Gastroesophageal sphincter (tissue), 4 donors: ENCODE measurements around the gene ZNRF3. TPM values are rescaled to one million over a fixed set of nuclear protein-coding genes. Genes with fewer than 3 reads are reported as not detected.

Experiments
- ATAC-seq: fragments of 150-250 bp; one replicate; pipeline ENCODE4 v1.9.1; 2016; ENCODE audit warnings: mild to moderate bottlenecking, moderate library complexity
- H3K27ac ChIP-seq, 4 donors: fragments of 200-600 bp; sonication (generic) in 3 of 4; 1 replicate in 3 of 4; 2 replicates in 1 of 4; pipeline ENCODE4 v1.5.1; 2016 to 2019
- H3K27me3 ChIP-seq: fragments of 200-600 bp; sonication (generic); one replicate; pipeline ENCODE4 v1.5.1; 2019
- H3K36me3 ChIP-seq, 2 donors: fragments of 200-600 bp; sonication (generic); one replicate each; pipeline ENCODE4 v1.5.1; 2019; ENCODE audit warnings: control low read depth in 1 of 2
- H3K4me1 ChIP-seq, 3 donors: fragments of 200-600 bp; sonication (generic); 1 replicate in 2 of 3; 2 replicates in 1 of 3; pipeline ENCODE4 v1.5.1; 2016 to 2019; ENCODE audit warnings: control low read depth in 2 of 3
- H3K4me3 ChIP-seq, 2 donors: fragments of 200-600 bp; sonication (generic); one replicate each; pipeline ENCODE4 v1.5.1; 2019; ENCODE audit warnings: mild to moderate bottlenecking in 1 of 2, moderate library complexity in 1 of 2
- H3K9me3 ChIP-seq, 3 donors: fragments of 200-600 bp; sonication (generic); one replicate each; pipeline ENCODE4 v1.5.1; 2017 to 2019; ENCODE audit warnings: control low read depth in 2 of 3
- EP300 ChIP-seq: sonication (generic); formaldehyde crosslinking; IDR thresholded peaks from one replicate; pipeline ENCODE4 v1.6.1; 2017; ENCODE audit warnings: antibody characterized with exemption, mild to moderate bottlenecking
- POLR2A ChIP-seq, 2 donors: fragments of 450-650 bp; IDR thresholded peaks; one replicate each; pipeline ENCODE4 v1.6.1; 2017; ENCODE audit warnings: antibody characterized with exemption in 2 of 2, mild to moderate bottlenecking in 2 of 2, moderate library complexity in 1 of 2
- POLR2AphosphoS5 ChIP-seq: sonication (generic); formaldehyde crosslinking; IDR thresholded peaks from one replicate; pipeline ENCODE4 v1.6.1; 2017; ENCODE audit warnings: antibody characterized with exemption
- WGBS, 2 donors: methylation state at CpG; one replicate each; pipeline ENCODE4 v1.1.5; 2018; ENCODE audit warnings: low coverage in 1 of 2; 5-methylcytosine and 5-hydroxymethylcytosine counted together
- total RNA-seq, 4 donors: library from RNA; depleted of rRNA; stranded (reverse); fragments of >200 nt; gene quantifications; one replicate each; pipeline ENCODE4 v1.1.0, GENCODE V29; 2016
- TF ChIP-seq, protein P1 (sequence below), 4 experiments: fragments of 200-600 bp in 2 of 4; fragments of 450-650 bp in 2 of 4; sonication (generic) in 1 of 4; IDR thresholded peaks; one replicate each; pipeline ENCODE4 v1.5.1; 2017 to 2019; ENCODE audit warnings: antibody characterized with exemption in 4 of 4, mild to moderate bottlenecking in 2 of 4, moderate library complexity in 2 of 4

The ZNRF3 gene
- total RNA-seq, 4 donors from 2014 or later = 14.8 to 27.7 (median 19.8) TPM

DNA sequence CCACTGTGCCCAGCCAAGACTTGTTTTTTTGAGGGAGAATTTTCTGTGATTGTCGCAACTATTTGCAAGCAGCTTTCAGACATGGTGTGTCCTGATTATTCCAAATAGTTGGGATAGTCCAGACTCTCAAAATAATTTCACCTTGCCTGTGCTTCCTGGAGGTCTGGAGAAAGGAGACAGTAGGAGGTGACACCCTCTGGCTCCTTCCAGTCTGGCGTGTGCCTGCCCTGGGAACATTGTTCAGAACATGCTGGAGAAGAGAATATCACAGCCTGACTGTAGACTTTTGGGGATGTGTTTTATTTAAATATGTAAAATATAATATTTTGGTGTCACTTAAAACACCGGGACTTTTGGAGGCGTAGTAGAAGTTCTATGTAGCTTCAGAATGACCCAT, 14.9 kb downstream of the ZNRF3 start:
- 80 to 93% methylated on average over 3 of the region's 4 CpGs for WGBS, 2 donors
- TF ChIP-seq POLR2AphosphoS5 (no peak), EP300 (no peak), POLR2A (IDR thresholded peaks at IDR 0.05) (no peak)
- TF ChIP-seq, protein P1, sequence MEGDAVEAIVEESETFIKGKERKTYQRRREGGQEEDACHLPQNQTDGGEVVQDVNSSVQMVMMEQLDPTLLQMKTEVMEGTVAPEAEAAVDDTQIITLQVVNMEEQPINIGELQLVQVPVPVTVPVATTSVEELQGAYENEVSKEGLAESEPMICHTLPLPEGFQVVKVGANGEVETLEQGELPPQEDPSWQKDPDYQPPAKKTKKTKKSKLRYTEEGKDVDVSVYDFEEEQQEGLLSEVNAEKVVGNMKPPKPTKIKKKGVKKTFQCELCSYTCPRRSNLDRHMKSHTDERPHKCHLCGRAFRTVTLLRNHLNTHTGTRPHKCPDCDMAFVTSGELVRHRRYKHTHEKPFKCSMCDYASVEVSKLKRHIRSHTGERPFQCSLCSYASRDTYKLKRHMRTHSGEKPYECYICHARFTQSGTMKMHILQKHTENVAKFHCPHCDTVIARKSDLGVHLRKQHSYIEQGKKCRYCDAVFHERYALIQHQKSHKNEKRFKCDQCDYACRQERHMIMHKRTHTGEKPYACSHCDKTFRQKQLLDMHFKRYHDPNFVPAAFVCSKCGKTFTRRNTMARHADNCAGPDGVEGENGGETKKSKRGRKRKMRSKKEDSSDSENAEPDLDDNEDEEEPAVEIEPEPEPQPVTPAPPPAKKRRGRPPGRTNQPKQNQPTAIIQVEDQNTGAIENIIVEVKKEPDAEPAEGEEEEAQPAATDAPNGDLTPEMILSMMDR (IDR thresholded peaks at IDR 0.05) = no peak
- ATAC-seq = no peak

GRCh38 chr22:28899199-28899853, 16.0 kb downstream of the ZNRF3 start:
- WGBS, 2 donors = 63 to 73% methylated on average over 5 to 7 of the region's 9 CpGs
- H3K4me3 ChIP-seq = no peak overlapping the region
- no peaks in the 10 kb centered on the region for H3K9me3 ChIP-seq
- no peaks in the 10 kb centered on the region for H3K36me3 ChIP-seq
- no peaks in the 10 kb centered on the region for H3K27me3 ChIP-seq
- TF ChIP-seq, protein P1 (IDR thresholded peaks at IDR 0.05) = no peak
- TF ChIP-seq EP300 = no peak
- no peak for TF ChIP-seq POLR2A (IDR thresholded peaks at IDR 0.05)
- TF ChIP-seq POLR2AphosphoS5 = no peak
- peaks cover 2 to 62% (median 16%) of the 10 kb centered on the region in 3 donors for H3K4me1 ChIP-seq
- no peak for ATAC-seq
- no peak overlapping the region for H3K27ac ChIP-seq

More for the DNA sequence above, 14.9 kb downstream of the ZNRF3 start:
- Histone ChIP-seq H3K27ac (peak overlapping the region in 1 of 4 donors; percentile 9), H3K27me3 (no peaks in the 10 kb centered on the region), H3K9me3 (no peaks in the 10 kb centered on the region), H3K4me1 (peaks cover 0 to 57% (median 5%) of the 10 kb centered on the region in 3 donors), H3K36me3 (no peaks in the 10 kb centered on the region), H3K4me3 (no peak overlapping the region)

DNA sequence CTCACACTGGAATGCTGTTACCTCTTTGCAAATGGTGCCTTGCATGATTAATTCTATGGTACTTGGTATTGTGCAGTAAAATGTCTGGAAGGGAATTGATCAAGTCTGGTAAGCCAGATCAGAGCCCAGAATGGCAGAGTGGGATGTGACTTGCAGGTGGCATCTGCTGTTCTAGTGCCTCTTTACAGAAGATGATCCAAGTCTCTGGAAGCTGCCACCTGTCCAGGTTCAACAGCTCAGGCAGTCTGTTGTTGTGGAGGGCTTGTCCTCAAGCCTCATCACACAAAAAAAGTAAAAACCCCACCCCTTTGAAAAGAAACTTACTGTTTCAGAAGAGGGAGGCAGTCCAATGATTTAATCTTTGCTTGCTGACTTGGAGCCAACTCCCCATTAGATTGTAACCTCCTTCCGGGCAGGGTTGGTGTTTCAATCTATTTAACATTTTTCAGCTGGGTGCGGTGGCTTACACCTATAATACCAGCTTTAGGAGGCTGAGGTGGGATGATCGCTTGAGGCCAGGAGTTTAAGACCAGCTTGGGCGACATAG, 17.1 kb downstream of the ZNRF3 start:
- peaks cover 5 to 70% (median 22%) of the 10 kb centered on the region in 3 donors for H3K4me1 ChIP-seq

GRCh38 chr22:28902490-28902889, 19.1 kb downstream of the ZNRF3 start:
- Histone ChIP-seq H3K36me3 (no peaks in the 10 kb centered on the region), H3K27me3 (no peaks in the 10 kb centered on the region), H3K4me1 (peaks cover 5 to 87% (median 32%) of the 10 kb centered on the region in 3 donors), H3K4me3 (no peak overlapping the region), H3K9me3 (no peaks in the 10 kb centered on the region), H3K27ac (no peak overlapping the region)
- TF ChIP-seq EP300 (no peak), POLR2A (IDR thresholded peaks at IDR 0.05) (no peak), POLR2AphosphoS5 (no peak)
- TF ChIP-seq, protein P1 (IDR thresholded peaks at IDR 0.05) = no peak
- no peak for ATAC-seq
- WGBS, 2 donors = 83 to 94% methylated on average over 2 of the region's 3 CpGs

More for the DNA sequence above, 17.1 kb downstream of the ZNRF3 start:
- no peak overlapping the region for H3K27ac ChIP-seq
- no peaks in the 10 kb centered on the region for H3K36me3 ChIP-seq
- no peak for TF ChIP-seq POLR2AphosphoS5
- ATAC-seq = no peak
- H3K27me3 ChIP-seq = no peaks in the 10 kb centered on the region
- 83 to 89% methylated on average over 3 to 4 of the region's 4 CpGs for WGBS, 2 donors
- no peak overlapping the region for H3K4me3 ChIP-seq
- no peaks in the 10 kb centered on the region for H3K9me3 ChIP-seq

GRCh38 chr22:28903080-28903479, 19.7 kb downstream of the ZNRF3 start:
- Histone ChIP-seq H3K27ac (peak overlapping the region in 3 of 4 donors; percentile 56 to 73 (median 70)), H3K9me3 (no peaks in the 10 kb centered on the region), H3K4me3 (no peak overlapping the region), H3K36me3 (no peaks in the 10 kb centered on the region), H3K27me3 (no peaks in the 10 kb centered on the region), H3K4me1 (peaks cover 5 to 87% (median 38%) of the 10 kb centered on the region in 3 donors)
- 45 to 89% methylated on average over 5 to 10 of the region's 11 CpGs for WGBS, 2 donors
- TF ChIP-seq, protein P1 (IDR thresholded peaks at IDR 0.05) = no peak
- TF ChIP-seq EP300 (no peak), POLR2A (IDR thresholded peaks at IDR 0.05) (no peak), POLR2AphosphoS5 (no peak)
- peak; percentile 51 for ATAC-seq
